Liver (tissue), 3 donors: ENCODE results near the gene TMEM135.

Experiments used
- EGR1 ChIP-seq, 2 donors: IDR thresholded peaks; 2 replicates each; pipeline ENCODE4 v1.6.1; 2016 to 2018; ENCODE audit warnings: antibody characterized with exemption in 2 of 2, low read depth in 2 of 2
- FOXA1 ChIP-seq: IDR thresholded peaks from 2 replicates; pipeline ENCODE4 v1.6.1; 2016; ENCODE audit warnings: antibody characterized with exemption
- JUND ChIP-seq, 2 donors: IDR thresholded peaks; 2 replicates each; pipeline ENCODE4 v1.6.1; 2016; ENCODE audit warnings: antibody characterized with exemption in 2 of 2
- RAD21 ChIP-seq, 2 donors: IDR thresholded peaks; 2 replicates each; pipeline ENCODE4 v1.6.1; 2016; ENCODE audit warnings: antibody characterized with exemption in 2 of 2, mild to moderate bottlenecking in 2 of 2
- TAF1 ChIP-seq: conservative IDR thresholded peaks from 2 replicates; pipeline ENCODE4 v1.6.1; 2016; ENCODE audit warnings: antibody characterized with exemption, mild to moderate bottlenecking
- YY1 ChIP-seq: IDR thresholded peaks from 2 replicates; pipeline ENCODE4 v1.6.1; 2016; ENCODE audit warnings: antibody characterized with exemption, mild to moderate bottlenecking
- TF ChIP-seq, protein P1 (sequence below): fragments of 150-350 bp; IDR thresholded peaks from 2 replicates; pipeline ENCODE4 v1.5.1; 2017; ENCODE audit warnings: improper control_type of control experiment, low read depth, low read length; ENCODE audit not compliant: missing input control
- TF ChIP-seq, protein P2 (sequence below): IDR thresholded peaks from 2 replicates; pipeline ENCODE4 v1.6.1; 2016; ENCODE audit warnings: antibody characterized with exemption
- TF ChIP-seq, protein P3 (sequence below): IDR thresholded peaks from 2 replicates; pipeline ENCODE4 v1.6.1; 2016; ENCODE audit warnings: antibody characterized with exemption
- TF ChIP-seq, protein P4 (sequence below): IDR thresholded peaks from 2 replicates; pipeline ENCODE4 v1.6.1; 2016; ENCODE audit warnings: antibody characterized with exemption, mild to moderate bottlenecking
- donor health status: healthy.
- donor health status: healthy.

DNA sequence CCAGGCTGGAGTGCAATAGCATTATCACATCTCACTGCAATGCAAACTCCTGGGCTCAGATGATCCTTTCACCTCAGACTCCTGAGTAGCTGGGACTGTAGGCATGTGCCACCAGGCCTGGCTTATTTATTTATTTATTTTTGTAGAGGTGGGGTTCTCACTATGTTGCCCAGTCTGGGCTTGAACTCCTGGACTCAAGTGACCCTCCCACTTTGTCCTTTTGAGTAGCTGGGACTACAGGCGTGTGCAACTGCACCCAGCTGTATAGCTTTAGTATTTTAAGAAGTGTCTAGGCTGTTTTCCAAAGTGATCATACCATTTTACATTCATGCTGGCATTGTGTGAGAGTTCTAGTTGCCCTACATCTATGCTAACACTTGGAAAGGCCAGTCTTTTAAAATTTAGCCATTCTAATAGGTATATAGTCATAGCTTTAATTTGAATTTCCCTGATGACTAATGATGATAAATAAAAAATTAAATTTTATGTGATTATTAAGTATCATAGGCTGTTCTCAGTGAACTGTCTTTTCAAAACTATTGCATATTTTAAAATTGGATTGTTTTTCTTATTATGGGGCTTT lies 96.9 kb downstream of the TMEM135 start:
- TF ChIP-seq, protein P1, sequence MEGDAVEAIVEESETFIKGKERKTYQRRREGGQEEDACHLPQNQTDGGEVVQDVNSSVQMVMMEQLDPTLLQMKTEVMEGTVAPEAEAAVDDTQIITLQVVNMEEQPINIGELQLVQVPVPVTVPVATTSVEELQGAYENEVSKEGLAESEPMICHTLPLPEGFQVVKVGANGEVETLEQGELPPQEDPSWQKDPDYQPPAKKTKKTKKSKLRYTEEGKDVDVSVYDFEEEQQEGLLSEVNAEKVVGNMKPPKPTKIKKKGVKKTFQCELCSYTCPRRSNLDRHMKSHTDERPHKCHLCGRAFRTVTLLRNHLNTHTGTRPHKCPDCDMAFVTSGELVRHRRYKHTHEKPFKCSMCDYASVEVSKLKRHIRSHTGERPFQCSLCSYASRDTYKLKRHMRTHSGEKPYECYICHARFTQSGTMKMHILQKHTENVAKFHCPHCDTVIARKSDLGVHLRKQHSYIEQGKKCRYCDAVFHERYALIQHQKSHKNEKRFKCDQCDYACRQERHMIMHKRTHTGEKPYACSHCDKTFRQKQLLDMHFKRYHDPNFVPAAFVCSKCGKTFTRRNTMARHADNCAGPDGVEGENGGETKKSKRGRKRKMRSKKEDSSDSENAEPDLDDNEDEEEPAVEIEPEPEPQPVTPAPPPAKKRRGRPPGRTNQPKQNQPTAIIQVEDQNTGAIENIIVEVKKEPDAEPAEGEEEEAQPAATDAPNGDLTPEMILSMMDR = no peak
- TF ChIP-seq YY1 = no peak
- TF ChIP-seq, protein P2, sequence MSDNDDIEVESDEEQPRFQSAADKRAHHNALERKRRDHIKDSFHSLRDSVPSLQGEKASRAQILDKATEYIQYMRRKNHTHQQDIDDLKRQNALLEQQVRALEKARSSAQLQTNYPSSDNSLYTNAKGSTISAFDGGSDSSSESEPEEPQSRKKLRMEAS = no peak
- no peak for TF ChIP-seq JUND (IDR thresholded peaks at IDR 0.05)
- TF ChIP-seq FOXA1 = no peak
- no peak for TF ChIP-seq RAD21 (IDR thresholded peaks at IDR 0.05)
- no peak for TF ChIP-seq EGR1 (IDR thresholded peaks at IDR 0.05; ENCODE audit: low read depth in 2 of 2)
- TF ChIP-seq, protein P3, sequence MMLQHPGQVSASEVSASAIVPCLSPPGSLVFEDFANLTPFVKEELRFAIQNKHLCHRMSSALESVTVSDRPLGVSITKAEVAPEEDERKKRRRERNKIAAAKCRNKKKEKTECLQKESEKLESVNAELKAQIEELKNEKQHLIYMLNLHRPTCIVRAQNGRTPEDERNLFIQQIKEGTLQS = no peak
- TF ChIP-seq, protein P4, sequence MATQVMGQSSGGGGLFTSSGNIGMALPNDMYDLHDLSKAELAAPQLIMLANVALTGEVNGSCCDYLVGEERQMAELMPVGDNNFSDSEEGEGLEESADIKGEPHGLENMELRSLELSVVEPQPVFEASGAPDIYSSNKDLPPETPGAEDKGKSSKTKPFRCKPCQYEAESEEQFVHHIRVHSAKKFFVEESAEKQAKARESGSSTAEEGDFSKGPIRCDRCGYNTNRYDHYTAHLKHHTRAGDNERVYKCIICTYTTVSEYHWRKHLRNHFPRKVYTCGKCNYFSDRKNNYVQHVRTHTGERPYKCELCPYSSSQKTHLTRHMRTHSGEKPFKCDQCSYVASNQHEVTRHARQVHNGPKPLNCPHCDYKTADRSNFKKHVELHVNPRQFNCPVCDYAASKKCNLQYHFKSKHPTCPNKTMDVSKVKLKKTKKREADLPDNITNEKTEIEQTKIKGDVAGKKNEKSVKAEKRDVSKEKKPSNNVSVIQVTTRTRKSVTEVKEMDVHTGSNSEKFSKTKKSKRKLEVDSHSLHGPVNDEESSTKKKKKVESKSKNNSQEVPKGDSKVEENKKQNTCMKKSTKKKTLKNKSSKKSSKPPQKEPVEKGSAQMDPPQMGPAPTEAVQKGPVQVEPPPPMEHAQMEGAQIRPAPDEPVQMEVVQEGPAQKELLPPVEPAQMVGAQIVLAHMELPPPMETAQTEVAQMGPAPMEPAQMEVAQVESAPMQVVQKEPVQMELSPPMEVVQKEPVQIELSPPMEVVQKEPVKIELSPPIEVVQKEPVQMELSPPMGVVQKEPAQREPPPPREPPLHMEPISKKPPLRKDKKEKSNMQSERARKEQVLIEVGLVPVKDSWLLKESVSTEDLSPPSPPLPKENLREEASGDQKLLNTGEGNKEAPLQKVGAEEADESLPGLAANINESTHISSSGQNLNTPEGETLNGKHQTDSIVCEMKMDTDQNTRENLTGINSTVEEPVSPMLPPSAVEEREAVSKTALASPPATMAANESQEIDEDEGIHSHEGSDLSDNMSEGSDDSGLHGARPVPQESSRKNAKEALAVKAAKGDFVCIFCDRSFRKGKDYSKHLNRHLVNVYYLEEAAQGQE = no peak
- TF ChIP-seq TAF1 = no peak
